Pancreas (tissue), 10 donors: ENCODE results near the gene MACROD1. TPM values are rescaled to one million over a fixed set of nuclear protein-coding genes. Genes with fewer than 3 reads are reported as not detected.
A peak's percentile ranks its signal among the peaks of the same experiment; 100 is the strongest.

ENCODE experiments used
- ATAC-seq, 4 donors: fragments of 200-7000 bp; cut with Tn5 transposase; one replicate each; pipeline versions ENCODE4 v1.8.0 to v1.9.1; 2020; ENCODE audit warnings: mild to moderate bottlenecking in 4 of 4, moderate library complexity in 4 of 4
- DNase-seq, 6 donors: peaks; one replicate each; pipeline ENCODE4 v3.0.0-alpha.2; 2020
- FAIRE-seq: peaks from 2 replicates; lab custom pipeline; 2012; peaks lifted over from hg19 to GRCh38; lab: Jason Lieb, UNC
- H3K27ac ChIP-seq, 4 donors: fragments of 200-600 bp; sonication (generic); 1 replicate in 3 of 4; 2 replicates in 1 of 4; pipeline versions ENCODE4 v1.5.0 to v1.8.0; 2020
- H3K27me3 ChIP-seq, 4 donors: fragments of 200-600 bp; one replicate each; pipeline ENCODE4 v1.8.0; 2021
- H3K36me3 ChIP-seq, 3 donors: fragments of 200-600 bp; sonication (generic) in 1 of 3; one replicate each; pipeline versions ENCODE4 v1.5.0 to v1.8.0; 2020 to 2021
- H3K4me1 ChIP-seq, 3 donors: fragments of 200-600 bp; one replicate each; pipeline ENCODE4 v1.8.0; 2021
- H3K4me3 ChIP-seq, 4 donors: fragments of 200-600 bp; sonication (generic) in 2 of 4; one replicate each; pipeline versions ENCODE4 v1.5.0 to v1.8.0; 2020 to 2021
- H3K9me3 ChIP-seq, 4 donors: fragments of 200-600 bp; one replicate each; pipeline ENCODE4 v1.8.0; 2021
- WGBS, 2 donors: extraction: QIAGEN DNeasy Blood & Tissue Kit; methylation state at CpG; one replicate each; pipeline ENCODE4 v1.1.7; 2013; 5-methylcytosine and 5-hydroxymethylcytosine counted together
- intact Hi-C, 3 donors: fragments of 100-400 bp; cut with DNase I; formaldehyde crosslinking; loops; one replicate each; pipeline versions ENCODE4 v1.11.1 to v1.14.2; 2022
- polyA plus RNA-seq, 2 donors: library from polyadenylated mRNA; stranded (reverse); fragments of 200-250 nt; gene quantifications; one replicate each; pipeline ENCODE4 v1.2.3, GENCODE V29; 2013
- total RNA-seq, 6 donors: library from RNA; stranded (reverse); fragmentation: NEBNext Ultra II Directional in 4 of 6; extraction: Animal tissue kit (Norgen Biotek cat#: 25700) in 4 of 6; gene quantifications; one replicate each; pipeline versions ENCODE4 v1.2.1 to v1.2.4, GENCODE V29; 2021 to 2023
- TF ChIP-seq, protein P1 (sequence below), 4 donors: fragments of 200-600 bp; sonication (generic) in 3 of 4; IDR thresholded peaks; one replicate each; pipeline versions ENCODE4 v1.5.0 to v1.8.0; 2021; ENCODE audit warnings: antibody characterized with exemption in 4 of 4
- donor health status: healthy with polysubstance abuse.
- donor health status: DM: no; HTN: no; CAD: no; lungs with moderate emphysema.
- donor health status: DM: no; HTN: no; CAD: no.
- donor health status: control.
- donor health status: control.
- donor health status: Bipolar disorder and iron deficiency.
- donor health status: DM: yes; HTN: yes; CAD: no.
- donor health status: DM: no; HTN: no; CAD: no.
- donor health status: DM: no; HTN: no; CAD: no.
- donor health status: DM: yes; HTN: yes; CAD: no.

MACROD1 gene
- total and polyA plus RNA-seq, 8 donors, result 26.0 to 126 (median 34.8) TPM

DNA sequence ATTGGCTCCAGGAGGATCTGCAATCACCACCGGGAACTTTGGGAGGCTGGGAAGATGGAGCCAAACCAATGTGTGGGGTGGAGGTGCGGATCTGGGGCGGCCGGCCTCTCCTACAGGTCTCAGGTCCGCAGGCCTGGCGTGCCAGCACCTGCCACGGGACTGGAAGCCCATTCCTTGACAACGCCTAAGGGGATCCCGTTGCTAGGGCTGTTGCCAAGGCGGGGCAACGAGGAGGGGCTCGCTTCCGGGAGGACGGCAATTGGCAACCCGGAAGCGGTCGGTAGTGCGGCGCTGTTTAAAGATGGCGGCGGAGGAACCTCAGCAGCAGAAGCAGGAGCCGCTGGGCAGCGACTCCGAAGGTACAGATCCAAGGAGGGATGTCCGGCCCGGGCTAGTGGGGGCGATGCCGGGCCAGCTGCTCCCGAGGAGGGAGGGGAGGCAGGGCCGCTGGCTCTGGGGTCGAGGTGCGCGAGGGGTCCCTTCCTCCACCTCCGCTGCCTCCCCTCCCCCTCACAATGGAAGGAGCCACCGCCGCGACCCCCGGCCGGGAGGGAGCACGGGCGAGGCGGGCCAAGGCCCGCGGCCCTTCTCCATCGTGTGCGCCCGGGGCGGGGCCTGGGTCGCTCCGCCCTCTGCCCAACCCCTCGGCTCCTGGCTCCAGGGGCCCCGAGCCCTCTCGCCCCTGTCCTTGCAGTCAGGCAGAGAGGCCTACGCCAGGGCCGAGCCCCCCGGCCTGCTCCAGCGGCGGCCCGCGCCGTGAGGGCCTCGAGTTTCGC, 179.6 kb downstream of the MACROD1 start, which contains the start of gene OTUB1:
OTUB1 (plus strand) TSS at position 283 of the 776 bp plus-strand sequence; CDS start at position 302, 19 bp downstream.
- Histone ChIP-seq H3K27me3 (no peaks in the 10 kb centered on the region), H3K4me1 (peaks cover 7 to 13% (median 9%) of the 10 kb centered on the region in 3 donors), H3K9me3 (no peaks in the 10 kb centered on the region), H3K36me3 (peaks cover 0 to 12% (median 0%) of the 10 kb centered on the region in 3 donors), H3K27ac (peak within 1 kb of the TSS; percentile 72 to 80 (median 76)), H3K4me3 (peak within 1 kb of the TSS; percentile 96 to 100 (median 99))
- ATAC-seq (peak; percentile 95 to 97 (median 96)), DNase-seq (peak; percentile 86 to 95 (median 90)), FAIRE-seq (no peak)
- intact Hi-C loops, result no loop called here
- TF ChIP-seq, protein P1, sequence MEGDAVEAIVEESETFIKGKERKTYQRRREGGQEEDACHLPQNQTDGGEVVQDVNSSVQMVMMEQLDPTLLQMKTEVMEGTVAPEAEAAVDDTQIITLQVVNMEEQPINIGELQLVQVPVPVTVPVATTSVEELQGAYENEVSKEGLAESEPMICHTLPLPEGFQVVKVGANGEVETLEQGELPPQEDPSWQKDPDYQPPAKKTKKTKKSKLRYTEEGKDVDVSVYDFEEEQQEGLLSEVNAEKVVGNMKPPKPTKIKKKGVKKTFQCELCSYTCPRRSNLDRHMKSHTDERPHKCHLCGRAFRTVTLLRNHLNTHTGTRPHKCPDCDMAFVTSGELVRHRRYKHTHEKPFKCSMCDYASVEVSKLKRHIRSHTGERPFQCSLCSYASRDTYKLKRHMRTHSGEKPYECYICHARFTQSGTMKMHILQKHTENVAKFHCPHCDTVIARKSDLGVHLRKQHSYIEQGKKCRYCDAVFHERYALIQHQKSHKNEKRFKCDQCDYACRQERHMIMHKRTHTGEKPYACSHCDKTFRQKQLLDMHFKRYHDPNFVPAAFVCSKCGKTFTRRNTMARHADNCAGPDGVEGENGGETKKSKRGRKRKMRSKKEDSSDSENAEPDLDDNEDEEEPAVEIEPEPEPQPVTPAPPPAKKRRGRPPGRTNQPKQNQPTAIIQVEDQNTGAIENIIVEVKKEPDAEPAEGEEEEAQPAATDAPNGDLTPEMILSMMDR (IDR thresholded peaks at IDR 0.05), result no peak
- 0 to 1% methylated on average over 45 to 63 of the region's 63 CpGs for WGBS, 2 donors

DNA sequence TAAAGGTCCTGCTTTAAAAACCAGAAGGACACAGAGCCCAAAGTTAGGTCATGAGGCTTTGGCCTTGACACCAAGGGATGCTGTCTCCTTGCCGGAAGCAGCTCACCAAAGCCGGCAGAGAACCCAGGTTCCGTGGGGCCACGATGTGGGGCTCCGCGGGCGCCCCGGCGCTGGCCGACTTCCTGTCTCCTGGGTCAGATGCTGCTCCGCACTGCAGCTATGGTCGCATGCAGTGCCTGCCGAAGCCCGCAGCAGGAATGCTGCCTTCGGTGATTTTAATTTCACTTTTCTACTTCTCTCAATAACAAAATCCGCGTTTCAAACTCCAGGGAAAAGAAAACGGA, 180.1 kb downstream of the MACROD1 start:
- FAIRE-seq (no peak), DNase-seq (peak in 1 of 6 donors; percentile 64), ATAC-seq (peak; percentile 18 to 62 (median 52))
- Histone ChIP-seq H3K36me3 (peaks cover 0 to 12% (median 0%) of the 10 kb centered on the region in 3 donors), H3K27ac (peak overlapping the region; percentile 72 to 80 (median 76)), H3K9me3 (no peaks in the 10 kb centered on the region), H3K27me3 (no peaks in the 10 kb centered on the region), H3K4me1 (peaks cover 7 to 13% (median 9%) of the 10 kb centered on the region in 3 donors), H3K4me3 (peak overlapping the region; percentile 96 to 100 (median 99))
- TF ChIP-seq, protein P1 (IDR thresholded peaks at IDR 0.05), result no peak
- WGBS, 2 donors, result 1% methylated on average over 18 of the region's 18 CpGs
- intact Hi-C loops, result no loop called here

DNA sequence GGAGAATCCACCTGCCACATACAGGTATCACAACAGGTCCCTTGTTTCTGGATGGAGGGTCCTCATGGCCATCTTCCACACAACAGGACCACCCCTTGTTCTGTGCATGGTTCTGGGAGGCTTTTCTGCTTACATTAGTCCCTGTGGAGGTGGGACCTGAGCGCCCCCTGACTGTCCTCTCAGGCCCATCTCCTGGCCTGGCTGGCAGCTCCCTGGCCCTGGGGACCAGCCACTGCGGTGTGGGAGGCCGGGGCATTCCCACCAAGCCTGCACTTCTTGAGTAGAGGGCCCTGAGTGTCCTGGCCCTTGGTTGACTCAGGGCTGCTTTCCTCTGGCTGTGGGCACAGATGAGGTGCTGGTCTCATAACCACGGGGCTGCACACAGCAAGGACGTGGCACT, 186.5 kb downstream of the MACROD1 start:
- DNase-seq (no peak), FAIRE-seq (no peak), ATAC-seq (no peak)
- no peaks in the 10 kb centered on the region for H3K36me3 ChIP-seq
- intact Hi-C loops, result no loop called here
- peaks cover 0 to 13% (median 11%) of the 10 kb centered on the region in 3 donors for H3K4me1 ChIP-seq
- H3K27ac ChIP-seq, result no peak overlapping the region
- no peak overlapping the region for H3K4me3 ChIP-seq
- 92 to 93% methylated on average over 5 of the region's 5 CpGs for WGBS, 2 donors
- H3K27me3 ChIP-seq, result no peaks in the 10 kb centered on the region
- no peaks in the 10 kb centered on the region for H3K9me3 ChIP-seq
- TF ChIP-seq, protein P1 (IDR thresholded peaks at IDR 0.05), result no peak

DNA sequence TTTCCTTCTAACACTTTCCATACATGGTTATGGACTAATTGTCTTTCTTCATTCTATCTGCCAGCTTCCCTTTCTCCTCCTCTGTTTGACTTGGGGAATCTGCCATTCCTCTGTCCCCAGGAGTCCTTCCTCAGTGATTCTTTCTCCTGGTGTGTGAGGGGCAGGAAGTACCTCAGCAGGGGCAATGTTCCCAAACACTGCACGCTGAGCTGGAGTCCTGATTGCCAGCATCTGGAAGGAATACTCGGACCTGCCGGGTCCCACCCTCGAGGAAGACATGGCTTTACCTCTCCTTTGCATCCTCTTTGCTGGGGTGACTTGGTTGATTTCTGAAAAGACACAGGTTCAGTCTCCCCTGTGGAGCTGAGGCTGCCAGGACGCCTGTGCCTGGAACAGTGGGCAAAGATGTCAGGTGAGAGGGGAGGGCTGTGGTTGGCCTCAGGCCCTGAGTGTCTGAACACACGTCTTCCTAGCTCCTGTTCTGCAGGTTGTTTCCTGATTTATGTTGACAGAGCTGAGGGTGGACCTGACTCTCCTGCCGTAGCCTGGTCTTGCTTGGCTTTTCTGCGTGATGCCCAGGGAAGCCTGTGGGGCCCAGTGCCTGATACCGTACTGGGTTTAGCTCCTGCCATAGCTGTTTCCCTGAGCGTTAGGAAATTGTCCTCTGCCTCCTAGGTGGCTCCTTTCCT, 187.2 kb downstream of the MACROD1 start:
- no peak for FAIRE-seq
- intact Hi-C loops, result no loop called here
- no peak for DNase-seq

More for the DNA sequence above, 187.2 kb downstream of the MACROD1 start:
- Histone ChIP-seq H3K36me3 (no peaks in the 10 kb centered on the region), H3K4me1 (peaks cover 0 to 13% (median 11%) of the 10 kb centered on the region in 3 donors), H3K27me3 (no peaks in the 10 kb centered on the region), H3K4me3 (no peak overlapping the region), H3K9me3 (no peaks in the 10 kb centered on the region), H3K27ac (no peak overlapping the region)
- no peak for ATAC-seq
- TF ChIP-seq, protein P1 (IDR thresholded peaks at IDR 0.05), result no peak
- WGBS, 2 donors, result 72 to 73% methylated on average over 10 of the region's 10 CpGs
